Measurements from ENCODE around the gene PHACTR3.

PHACTR3 gene

GRCh38 chr20:59591061-59591460 is 13.3 kb upstream of the PHACTR3 start:
- no peak overlapping the region for H4K8ac ChIP-seq (ENCODE audit: low read depth, low read length)
- no peaks in the 10 kb centered on the region for H3K4me1 ChIP-seq (ENCODE audit: control insufficient read depth, low read depth, low read length)
- DNase-seq, result no peak
- no peak overlapping the region for H3K9ac ChIP-seq (ENCODE audit: low read length)
- no peak overlapping the region for H3K56ac ChIP-seq (ENCODE audit: low read length)
- no peak overlapping the region for H3K4ac ChIP-seq (ENCODE audit: low read depth, low read length)
- no peak overlapping the region for H3K23ac ChIP-seq (ENCODE audit: low read length)
- no peaks in the 10 kb centered on the region for H3K27me3 ChIP-seq (ENCODE audit: insufficient read depth, low read length, poor library complexity)
- no peak overlapping the region for H2AK5ac ChIP-seq (ENCODE audit: low read length)
- no peak overlapping the region for H4K5ac ChIP-seq (ENCODE audit: low read length)
- no peaks in the 10 kb centered on the region for H3K36me3 ChIP-seq (ENCODE audit: control insufficient read depth, insufficient read depth, low read length)
- no peak overlapping the region for H3K4me2 ChIP-seq (ENCODE audit: low read length)
- H3K27ac ChIP-seq (ENCODE audit: low read depth, low read length), result no peak overlapping the region
- H2BK120ac ChIP-seq (ENCODE audit: low read depth, low read length), result no peak overlapping the region
- WGBS (ENCODE audit: extremely low coverage, insufficient coverage, low lambda C conversion rate), result no CpG with 5 or more reads among the region's 12 CpGs
- no peak overlapping the region for H2BK5ac ChIP-seq (ENCODE audit: low read length)
- no peak overlapping the region for H3K4me3 ChIP-seq (ENCODE audit: low read length)
- H3K79me1 ChIP-seq (ENCODE audit: low read length), result no peaks in the 10 kb centered on the region
- no peak overlapping the region for H3K18ac ChIP-seq (ENCODE audit: low read length)
- H2BK15ac ChIP-seq (replicated peaks; ENCODE audit: low read depth), result no peak overlapping the region
- H3K79me2 ChIP-seq (ENCODE audit: control insufficient read depth, insufficient read depth, low read length), result no peaks in the 10 kb centered on the region

GRCh38 chr20:59596690-59597089 is 7.7 kb upstream of the PHACTR3 start:
- no peak overlapping the region for H2BK5ac ChIP-seq (ENCODE audit: low read length)
- H2BK15ac ChIP-seq (replicated peaks; ENCODE audit: low read depth), result no peak overlapping the region
- no peaks in the 10 kb centered on the region for H3K36me3 ChIP-seq (ENCODE audit: control insufficient read depth, insufficient read depth, low read length)
- no peak overlapping the region for H4K5ac ChIP-seq (ENCODE audit: low read length)
- H2BK120ac ChIP-seq (ENCODE audit: low read depth, low read length), result no peak overlapping the region
- WGBS (ENCODE audit: extremely low coverage, insufficient coverage, low lambda C conversion rate), result no CpG with 5 or more reads among the region's 5 CpGs
- no peaks in the 10 kb centered on the region for H3K79me1 ChIP-seq (ENCODE audit: low read length)
- H3K4me3 ChIP-seq (ENCODE audit: low read length), result no peak overlapping the region
- no peak overlapping the region for H3K18ac ChIP-seq (ENCODE audit: low read length)
- no peak overlapping the region for H3K27ac ChIP-seq (ENCODE audit: low read depth, low read length)
- H3K4ac ChIP-seq (ENCODE audit: low read depth, low read length), result no peak overlapping the region
- no peak overlapping the region for H3K4me2 ChIP-seq (ENCODE audit: low read length)
- H3K23ac ChIP-seq (ENCODE audit: low read length), result no peak overlapping the region
- no peaks in the 10 kb centered on the region for H3K27me3 ChIP-seq (ENCODE audit: insufficient read depth, low read length, poor library complexity)
- H4K8ac ChIP-seq (ENCODE audit: low read depth, low read length), result no peak overlapping the region
- no peak for DNase-seq
- H3K79me2 ChIP-seq (ENCODE audit: control insufficient read depth, insufficient read depth, low read length), result no peaks in the 10 kb centered on the region
- H3K4me1 ChIP-seq (ENCODE audit: control insufficient read depth, low read depth, low read length), result no peaks in the 10 kb centered on the region
- H3K9ac ChIP-seq (ENCODE audit: low read length), result no peak overlapping the region
- H2AK5ac ChIP-seq (ENCODE audit: low read length), result no peak overlapping the region
- H3K56ac ChIP-seq (ENCODE audit: low read length), result no peak overlapping the region

DNA sequence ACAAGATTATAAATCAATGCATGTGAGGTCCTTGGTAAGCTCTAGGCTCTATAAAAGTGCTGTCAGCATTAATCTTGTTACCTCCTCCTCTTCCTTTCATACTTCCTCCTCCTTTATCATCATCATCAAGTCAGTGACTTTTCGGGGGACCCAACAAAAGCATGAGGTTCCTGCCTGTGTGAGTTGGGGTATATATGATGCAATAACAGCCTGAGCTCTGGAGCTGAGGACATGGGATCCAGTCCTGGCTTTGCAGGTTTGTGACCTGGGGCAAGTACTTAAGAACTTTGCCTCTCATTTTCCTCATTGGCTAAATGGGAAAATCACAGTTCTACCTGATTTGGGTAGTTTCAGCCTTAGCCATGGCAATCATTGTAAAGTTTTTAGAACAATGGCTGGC is 7.1 kb upstream of the PHACTR3 start:
- Histone ChIP-seq H3K23ac (ENCODE audit: low read length) (no peak overlapping the region), H3K9ac (ENCODE audit: low read length) (no peak overlapping the region), H2BK15ac (replicated peaks; ENCODE audit: low read depth) (no peak overlapping the region), H3K79me2 (ENCODE audit: control insufficient read depth, insufficient read depth, low read length) (no peaks in the 10 kb centered on the region), H3K27me3 (ENCODE audit: insufficient read depth, low read length, poor library complexity) (no peaks in the 10 kb centered on the region), H2BK120ac (ENCODE audit: low read depth, low read length) (no peak overlapping the region), H2AK5ac (ENCODE audit: low read length) (no peak overlapping the region), H4K8ac (ENCODE audit: low read depth, low read length) (no peak overlapping the region), H3K4me3 (ENCODE audit: low read length) (no peak overlapping the region), H3K56ac (ENCODE audit: low read length) (no peak overlapping the region), H2BK5ac (ENCODE audit: low read length) (no peak overlapping the region), H3K4me1 (ENCODE audit: control insufficient read depth, low read depth, low read length) (no peaks in the 10 kb centered on the region), H3K36me3 (ENCODE audit: control insufficient read depth, insufficient read depth, low read length) (no peaks in the 10 kb centered on the region), H3K18ac (ENCODE audit: low read length) (no peak overlapping the region), H4K5ac (ENCODE audit: low read length) (no peak overlapping the region), H3K79me1 (ENCODE audit: low read length) (no peaks in the 10 kb centered on the region), H3K4me2 (ENCODE audit: low read length) (no peak overlapping the region), H3K27ac (ENCODE audit: low read depth, low read length) (no peak overlapping the region), H3K4ac (ENCODE audit: low read depth, low read length) (no peak overlapping the region)
- no peak for DNase-seq
- no CpG with 5 or more reads among the region's 1 CpG for WGBS (ENCODE audit: extremely low coverage, insufficient coverage, low lambda C conversion rate)

- H3K79me2 ChIP-seq (ENCODE audit: control insufficient read depth, insufficient read depth, low read length), result no peaks in the 10 kb centered on the region
- H3K56ac ChIP-seq (ENCODE audit: low read length), result no peak overlapping the region
- no peak overlapping the region for H2BK120ac ChIP-seq (ENCODE audit: low read depth, low read length)
- peak; percentile 52 for DNase-seq
- H3K4ac ChIP-seq (ENCODE audit: low read depth, low read length), result no peak overlapping the region
- H3K4me3 ChIP-seq (ENCODE audit: low read length), result no peak overlapping the region
- no peak overlapping the region for H4K8ac ChIP-seq (ENCODE audit: low read depth, low read length)
- no peak overlapping the region for H3K9ac ChIP-seq (ENCODE audit: low read length)
- no peaks in the 10 kb centered on the region for H3K79me1 ChIP-seq (ENCODE audit: low read length)
- no peaks in the 10 kb centered on the region for H3K4me1 ChIP-seq (ENCODE audit: control insufficient read depth, low read depth, low read length)
- no peak overlapping the region for H3K18ac ChIP-seq (ENCODE audit: low read length)
- no peak overlapping the region for H2BK5ac ChIP-seq (ENCODE audit: low read length)
- H3K36me3 ChIP-seq (ENCODE audit: control insufficient read depth, insufficient read depth, low read length), result no peaks in the 10 kb centered on the region
- no peak overlapping the region for H2BK15ac ChIP-seq (replicated peaks; ENCODE audit: low read depth)
- no CpG with 5 or more reads among the region's 13 CpGs for WGBS (ENCODE audit: extremely low coverage, insufficient coverage, low lambda C conversion rate)
- no peak overlapping the region for H3K23ac ChIP-seq (ENCODE audit: low read length)
- H3K27me3 ChIP-seq (ENCODE audit: insufficient read depth, low read length, poor library complexity), result no peaks in the 10 kb centered on the region
- H3K27ac ChIP-seq (ENCODE audit: low read depth, low read length), result no peak overlapping the region
- H3K4me2 ChIP-seq (ENCODE audit: low read length), result no peak overlapping the region
- no peak overlapping the region for H2AK5ac ChIP-seq (ENCODE audit: low read length)
- H4K5ac ChIP-seq (ENCODE audit: low read length), result no peak overlapping the region
Measured at GRCh38 chr20:59598625-59599310, 5.6 kb upstream of the PHACTR3 start.

DNA sequence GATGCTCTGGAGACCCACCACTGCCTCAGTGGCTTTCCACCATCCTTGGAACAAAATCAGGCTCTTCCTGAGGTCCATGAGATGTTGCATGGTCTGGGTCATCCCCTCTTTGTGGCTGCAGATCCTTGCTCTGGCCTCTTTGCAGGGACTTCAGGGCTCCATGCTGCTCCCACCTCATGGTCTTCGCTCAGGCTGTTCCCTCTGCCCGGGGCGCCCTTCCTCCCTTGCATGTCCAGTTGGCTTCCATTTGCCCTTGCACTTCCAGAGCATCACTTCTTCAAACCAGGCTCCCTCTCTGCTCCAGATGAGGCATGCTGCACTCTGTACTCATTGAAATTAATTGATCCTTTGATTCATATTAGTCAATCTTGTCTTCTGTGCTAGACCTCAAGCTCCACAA is 4.4 kb upstream of the PHACTR3 start:
- H4K5ac ChIP-seq (ENCODE audit: low read length), result no peak overlapping the region

DNA sequence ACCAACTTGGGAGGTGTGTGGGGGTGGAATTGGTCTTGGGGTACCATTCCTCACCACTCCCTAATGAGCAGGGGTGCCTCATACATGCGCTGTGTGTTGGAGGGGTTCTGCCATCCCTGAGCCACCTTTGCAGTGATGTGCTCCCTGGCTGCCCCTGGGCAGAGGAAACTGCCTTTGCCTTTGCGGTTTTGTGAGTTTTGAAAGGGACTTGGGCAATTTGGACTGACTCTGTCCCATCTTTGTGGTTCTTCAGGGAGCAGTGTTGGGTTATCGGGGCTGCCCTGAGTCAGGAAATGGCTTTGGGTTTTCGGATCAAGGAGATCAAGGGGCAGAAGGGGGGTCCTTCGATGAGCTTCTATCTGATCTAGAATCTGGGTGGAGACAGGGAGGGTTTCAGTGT is 3.9 kb upstream of the PHACTR3 start:
- H2AK5ac ChIP-seq (ENCODE audit: low read length), result no peak overlapping the region
- no peak overlapping the region for H3K23ac ChIP-seq (ENCODE audit: low read length)
- no peak overlapping the region for H3K9ac ChIP-seq (ENCODE audit: low read length)
- no peak overlapping the region for H4K8ac ChIP-seq (ENCODE audit: low read depth, low read length)
- H4K5ac ChIP-seq (ENCODE audit: low read length), result no peak overlapping the region
- H2BK120ac ChIP-seq (ENCODE audit: low read depth, low read length), result no peak overlapping the region
- H3K4me3 ChIP-seq (ENCODE audit: low read length), result no peak overlapping the region
- H3K18ac ChIP-seq (ENCODE audit: low read length), result no peak overlapping the region
- no peak overlapping the region for H2BK15ac ChIP-seq (replicated peaks; ENCODE audit: low read depth)
- H3K27me3 ChIP-seq (ENCODE audit: insufficient read depth, low read length, poor library complexity), result peaks cover 6% of the 10 kb centered on the region
- H3K79me1 ChIP-seq (ENCODE audit: low read length), result no peaks in the 10 kb centered on the region
- H3K36me3 ChIP-seq (ENCODE audit: control insufficient read depth, insufficient read depth, low read length), result no peaks in the 10 kb centered on the region
- H2BK5ac ChIP-seq (ENCODE audit: low read length), result no peak overlapping the region
- H3K4me2 ChIP-seq (ENCODE audit: low read length), result no peak overlapping the region
- no peak overlapping the region for H3K27ac ChIP-seq (ENCODE audit: low read depth, low read length)
- no peak overlapping the region for H3K4ac ChIP-seq (ENCODE audit: low read depth, low read length)
- H3K79me2 ChIP-seq (ENCODE audit: control insufficient read depth, insufficient read depth, low read length), result no peaks in the 10 kb centered on the region
- H3K4me1 ChIP-seq (ENCODE audit: control insufficient read depth, low read depth, low read length), result no peaks in the 10 kb centered on the region
- WGBS (ENCODE audit: extremely low coverage, insufficient coverage, low lambda C conversion rate), result no CpG with 5 or more reads among the region's 5 CpGs
- H3K56ac ChIP-seq (ENCODE audit: low read length), result no peak overlapping the region
- no peak for DNase-seq

More for the DNA sequence above, 4.4 kb upstream of the PHACTR3 start:
- WGBS (ENCODE audit: extremely low coverage, insufficient coverage, low lambda C conversion rate), result no CpG with 5 or more reads among the region's 3 CpGs
- Histone ChIP-seq H2AK5ac (ENCODE audit: low read length) (no peak overlapping the region), H3K23ac (ENCODE audit: low read length) (no peak overlapping the region), H2BK120ac (ENCODE audit: low read depth, low read length) (no peak overlapping the region), H3K4me1 (ENCODE audit: control insufficient read depth, low read depth, low read length) (no peaks in the 10 kb centered on the region), H4K8ac (ENCODE audit: low read depth, low read length) (no peak overlapping the region), H3K79me2 (ENCODE audit: control insufficient read depth, insufficient read depth, low read length) (no peaks in the 10 kb centered on the region), H3K4me3 (ENCODE audit: low read length) (no peak overlapping the region), H3K4ac (ENCODE audit: low read depth, low read length) (no peak overlapping the region), H3K79me1 (ENCODE audit: low read length) (no peaks in the 10 kb centered on the region), H3K56ac (ENCODE audit: low read length) (no peak overlapping the region), H2BK5ac (ENCODE audit: low read length) (no peak overlapping the region), H3K9ac (ENCODE audit: low read length) (no peak overlapping the region), H3K27me3 (ENCODE audit: insufficient read depth, low read length, poor library complexity) (peaks cover 2% of the 10 kb centered on the region), H3K4me2 (ENCODE audit: low read length) (no peak overlapping the region), H3K27ac (ENCODE audit: low read depth, low read length) (no peak overlapping the region), H2BK15ac (replicated peaks; ENCODE audit: low read depth) (no peak overlapping the region), H3K36me3 (ENCODE audit: control insufficient read depth, insufficient read depth, low read length) (no peaks in the 10 kb centered on the region), H3K18ac (ENCODE audit: low read length) (no peak overlapping the region)
- no peak for DNase-seq
